ENCODE measurements around the gene PRX. TPM values are rescaled to one million over a fixed set of nuclear protein-coding genes. Genes with fewer than 3 reads are reported as not detected.

PRX gene
- total and polyA plus RNA-seq, 2 of the 4 experiments (the other 2 are of a cell fraction), result 0.90 to 1.7 TPM

GRCh38 chr19:40363069-40363468, 50.1 kb downstream of the PRX start:
- ATAC-seq (ENCODE audit: low read depth) (no peak), DNase-seq (no peak)
- 90% methylated on average over 2 of the region's 5 CpGs; no CpG with 5 or more reads in 1 of the 2 experiments for WGBS, 2 experiments (ENCODE audit: extremely low coverage in 2 of 2, insufficient read length in 1 of 2)
- Histone ChIP-seq H2AFZ (replicated peaks; ENCODE audit: low read length, poor library complexity) (no peak overlapping the region), H3K4ac (ENCODE audit: low read depth, low read length) (no peak overlapping the region), H4K91ac (ENCODE audit: insufficient read depth, low read depth, low read length) (no peak overlapping the region), H2BK5ac (ENCODE audit: low read depth, low read length, poor library complexity, severe bottlenecking) (no peak overlapping the region), H2AK5ac (ENCODE audit: low read depth, low read length) (no peak overlapping the region), H2BK120ac (ENCODE audit: low read depth, low read length) (no peak overlapping the region), H3K9me1 (ENCODE audit: insufficient read depth, low read length) (peaks cover 10% of the 10 kb centered on the region), H2BK20ac (ENCODE audit: low read depth, low read length) (no peak overlapping the region), H3K9ac (ENCODE audit: low read depth, low read length) (no peak overlapping the region), H4K20me1 (ENCODE audit: insufficient read depth, low read length) (no peaks in the 10 kb centered on the region), H3K23ac (ENCODE audit: low read depth, low read length) (no peak overlapping the region), H4K8ac (ENCODE audit: low read depth in 2 of 2, low read length in 2 of 2) (no peak overlapping the region), H3K4me2 (ENCODE audit: low read depth, low read length) (no peak overlapping the region), H3K27me3 (ENCODE audit: control insufficient read depth, insufficient read depth, low read length) (no peaks in the 10 kb centered on the region), H3K4me3 (ENCODE audit: insufficient read depth, low read depth, low read length) (no peak overlapping the region), H3K18ac (ENCODE audit: low read depth, low read length) (no peak overlapping the region), H2AK9ac (replicated peaks; ENCODE audit: low read depth, low read length, poor library complexity) (no peak overlapping the region), H3K27ac (ENCODE audit: insufficient read depth, low read length) (no peak overlapping the region), H3K79me1 (ENCODE audit: low read depth in 1 of 2, low read length in 2 of 2) (peaks cover 5 to 42% of the 10 kb centered on the region in 2 experiments), H3K36me3 (ENCODE audit: control insufficient read depth, insufficient read depth, low read length) (peaks cover 19% of the 10 kb centered on the region), H2BK15ac (ENCODE audit: low read depth, low read length) (no peak overlapping the region), H3K14ac (replicated peaks; ENCODE audit: low read depth, low read length) (no peak overlapping the region), H4K5ac (ENCODE audit: low read depth, low read length) (no peak overlapping the region), H3K4me1 (ENCODE audit: control insufficient read depth, insufficient read depth, low read length) (peaks cover 10% of the 10 kb centered on the region), H3K9me3 (ENCODE audit: control insufficient read depth, insufficient read depth, low read length) (no peaks in the 10 kb centered on the region), H3K56ac (ENCODE audit: extremely low read depth, insufficient read depth, low read length) (no peak overlapping the region)
- POLR2A ChIA-PET (ENCODE audit: unreplicated experiment), result no interaction called here
- no TSS peak for BruUV-seq (replicated peaks)
- dilution Hi-C loops (cut with HindIII; ENCODE audit: low sequenced_read_pairs, unreplicated experiment) (no loop called here), in situ Hi-C loops (cut with MboI; ENCODE audit: low sequenced_read_pairs) (no loop called here), intact Hi-C loops (cut with micrococcal nuclease) (no loop called here)
- no peak for TF ChIP-seq RFX5 (IDR thresholded peaks at IDR 0.05; ENCODE audit: low read depth, low read length)
- no peak for TF ChIP-seq POLR2A (IDR thresholded peaks at IDR 0.05; ENCODE audit: low read depth, low read length)
- TF ChIP-seq RAD21 (IDR thresholded peaks at IDR 0.05; ENCODE audit: low read length), result no peak
- no peak for TF ChIP-seq MXI1 (IDR thresholded peaks at IDR 0.05; ENCODE audit: borderline replicate concordance, low read depth, low read length)
- TF ChIP-seq SMC3 (IDR thresholded peaks at IDR 0.05; ENCODE audit: low read depth, low read length), result no peak
- TF ChIP-seq RCOR1 (IDR thresholded peaks at IDR 0.05; ENCODE audit: insufficient replicate concordance, low read length), result no peak
- TF ChIP-seq MAZ (IDR thresholded peaks at IDR 0.05; ENCODE audit: borderline replicate concordance, low read depth, low read length), result no peak
- TF ChIP-seq FOS (IDR thresholded peaks at IDR 0.05; ENCODE audit: low read depth, low read length), result no peak
- TF ChIP-seq, protein P1, sequence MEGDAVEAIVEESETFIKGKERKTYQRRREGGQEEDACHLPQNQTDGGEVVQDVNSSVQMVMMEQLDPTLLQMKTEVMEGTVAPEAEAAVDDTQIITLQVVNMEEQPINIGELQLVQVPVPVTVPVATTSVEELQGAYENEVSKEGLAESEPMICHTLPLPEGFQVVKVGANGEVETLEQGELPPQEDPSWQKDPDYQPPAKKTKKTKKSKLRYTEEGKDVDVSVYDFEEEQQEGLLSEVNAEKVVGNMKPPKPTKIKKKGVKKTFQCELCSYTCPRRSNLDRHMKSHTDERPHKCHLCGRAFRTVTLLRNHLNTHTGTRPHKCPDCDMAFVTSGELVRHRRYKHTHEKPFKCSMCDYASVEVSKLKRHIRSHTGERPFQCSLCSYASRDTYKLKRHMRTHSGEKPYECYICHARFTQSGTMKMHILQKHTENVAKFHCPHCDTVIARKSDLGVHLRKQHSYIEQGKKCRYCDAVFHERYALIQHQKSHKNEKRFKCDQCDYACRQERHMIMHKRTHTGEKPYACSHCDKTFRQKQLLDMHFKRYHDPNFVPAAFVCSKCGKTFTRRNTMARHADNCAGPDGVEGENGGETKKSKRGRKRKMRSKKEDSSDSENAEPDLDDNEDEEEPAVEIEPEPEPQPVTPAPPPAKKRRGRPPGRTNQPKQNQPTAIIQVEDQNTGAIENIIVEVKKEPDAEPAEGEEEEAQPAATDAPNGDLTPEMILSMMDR (conservative IDR thresholded peaks at IDR 0.05; ENCODE audit: low read depth, low read length), result no peak
- no peak for TF ChIP-seq BHLHE40 (IDR thresholded peaks at IDR 0.05; ENCODE audit: low read depth, low read length)
- no peak for TF ChIP-seq CHD1 (IDR thresholded peaks at IDR 0.05; ENCODE audit: low read depth, low read length)
- TF ChIP-seq ELK1 (IDR thresholded peaks at IDR 0.05; ENCODE audit: borderline replicate concordance, low read depth, low read length), result no peak
- no peak for TF ChIP-seq MAFK (IDR thresholded peaks at IDR 0.05; ENCODE audit: low read depth, low read length)
- TF ChIP-seq NFE2L2 (IDR thresholded peaks at IDR 0.05; ENCODE audit: low read depth, low read length), result no peak
- no peak for TF ChIP-seq CEBPB (IDR thresholded peaks at IDR 0.05; ENCODE audit: low read depth, low read length)
- TF ChIP-seq, protein P2, sequence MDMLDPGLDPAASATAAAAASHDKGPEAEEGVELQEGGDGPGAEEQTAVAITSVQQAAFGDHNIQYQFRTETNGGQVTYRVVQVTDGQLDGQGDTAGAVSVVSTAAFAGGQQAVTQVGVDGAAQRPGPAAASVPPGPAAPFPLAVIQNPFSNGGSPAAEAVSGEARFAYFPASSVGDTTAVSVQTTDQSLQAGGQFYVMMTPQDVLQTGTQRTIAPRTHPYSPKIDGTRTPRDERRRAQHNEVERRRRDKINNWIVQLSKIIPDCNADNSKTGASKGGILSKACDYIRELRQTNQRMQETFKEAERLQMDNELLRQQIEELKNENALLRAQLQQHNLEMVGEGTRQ (IDR thresholded peaks at IDR 0.05; ENCODE audit: low read depth, low read length), result no peak
- CTCF ChIA-PET, result no interaction called here
